K562 (cell line): ENCODE results near the gene NAA80. TPM values are rescaled to one million over a fixed set of nuclear protein-coding genes. Genes with fewer than 3 reads are reported as not detected.

Experiments
- ARID3B ChIP-seq: fragments of 250-450 bp; sonication (Bioruptor Pico); IDR thresholded peaks from 2 replicates; pipeline ENCODE4 v1.4.0; 2020; ENCODE audit warnings: borderline replicate concordance
- ATF7 ChIP-seq: fragments of 450-650 bp; IDR thresholded peaks from 2 replicates; pipeline ENCODE4 v1.7.1; 2014; ENCODE audit warnings: mild to moderate bottlenecking, moderate library complexity
- CBFA2T3 ChIP-seq: fragments of 450-650 bp; IDR thresholded peaks from 2 replicates; pipeline ENCODE4 v1.6.1; 2017
- CHD1 ChIP-seq: fragments of 200-600 bp; sonication (generic); IDR thresholded peaks from one replicate; pipeline ENCODE4 v1.6.1; 2012; ENCODE audit warnings: mild to moderate bottlenecking, moderate library complexity, low read length, inconsistent platforms
- CREBBP ChIP-seq: IDR thresholded peaks from one replicate; pipeline ENCODE4 v1.6.1; 2012; ENCODE audit warnings: low read depth, mild to moderate bottlenecking, control low read depth, inconsistent platforms, low read length
- E2F8 ChIP-seq: fragments of 450-650 bp; IDR thresholded peaks from 2 replicates; pipeline ENCODE4 v1.7.1; 2018; ENCODE audit warnings: mild to moderate bottlenecking, low read depth; ENCODE audit not compliant: partially characterized antibody
- HNRNPH1 ChIP-seq: fragments of 200-400 bp; formaldehyde crosslinking; optimal IDR thresholded peaks from 2 replicates; pipeline ENCODE3; 2017; ENCODE audit warnings: low read depth, mild to moderate bottlenecking, low read length, moderate library complexity
- HOXB6 ChIP-seq: fragments of 250-450 bp; sonication (Bioruptor Pico); IDR thresholded peaks from 2 replicates; pipeline ENCODE4 v1.5.1; 2022; ENCODE audit warnings: mild to moderate bottlenecking, borderline replicate concordance
- IRF2 ChIP-seq: sonication (generic); formaldehyde crosslinking; IDR thresholded peaks from 2 replicates; pipeline ENCODE4 v1.8.1; 2022; ENCODE audit warnings: mild to moderate bottlenecking, missing genetic modification reagents
- MCM3 ChIP-seq: fragments of 450-650 bp; IDR thresholded peaks from 2 replicates; pipeline ENCODE4 v1.6.1; 2016
- MCM7 ChIP-seq, 2 experiments: fragments of 450-650 bp; IDR thresholded peaks; 2 replicates each; pipeline ENCODE4 v1.6.1; 2016 to 2018
- NCOA1 ChIP-seq: fragments of 450-650 bp; IDR thresholded peaks from 2 replicates; pipeline ENCODE4 v1.6.1; 2016; ENCODE audit warnings: low read depth
- POLR2H ChIP-seq: IDR thresholded peaks from 2 replicates; pipeline ENCODE4 v1.6.1; 2016; ENCODE audit warnings: missing genetic modification characterization, low read depth, mild to moderate bottlenecking, control low read depth, missing compliant biosample characterization, moderate library complexity
- PRDM10 ChIP-seq: fragments of 450-650 bp; IDR thresholded peaks from 2 replicates; pipeline ENCODE4 v1.6.1; 2018; ENCODE audit not compliant: partially characterized antibody
- RBM22 ChIP-seq: fragments of 200-400 bp; formaldehyde crosslinking; IDR thresholded peaks from 2 replicates; pipeline ENCODE4 v1.6.1; 2018; ENCODE audit warnings: low read length, low read depth; ENCODE audit not compliant: poor library complexity, severe bottlenecking
- SRSF9 ChIP-seq: fragments of 200-400 bp; formaldehyde crosslinking; IDR thresholded peaks from 2 replicates; pipeline ENCODE4 v1.6.1; 2017; ENCODE audit warnings: low read depth, low read length, borderline replicate concordance
- ZBTB5 ChIP-seq: fragments of 450-650 bp; IDR thresholded peaks from 2 replicates; pipeline ENCODE4 v1.6.1; 2017; ENCODE audit warnings: antibody characterized with exemption
- ZBTB8A ChIP-seq: fragments of 450-650 bp; IDR thresholded peaks from 2 replicates; pipeline ENCODE4 v1.6.1; 2018; ENCODE audit warnings: mild to moderate bottlenecking, moderate library complexity; ENCODE audit not compliant: partially characterized antibody
- ZNF143 ChIP-seq: sonication (generic); formaldehyde crosslinking; IDR thresholded peaks from 2 replicates; pipeline ENCODE4 v1.9.0; 2022; ENCODE audit warnings: mild to moderate bottlenecking, missing genetic modification reagents
- ZNF778 ChIP-seq: fragments of 450-650 bp; formaldehyde crosslinking; IDR thresholded peaks from 2 replicates; pipeline ENCODE4 v1.4.0; 2020; ENCODE audit warnings: mild to moderate bottlenecking, moderate library complexity
- polyA plus RNA-seq, 8 experiments: library from polyadenylated mRNA; depleted of rRNA in 4 of 8; stranded (reverse) in 5 of 8; unstranded in 3 of 8; fragments of >200 nt; fragmentation: Nextera tagmentation in 2 of 8; fragmentation: Illumina TruSeq in 1 of 8; extraction: Ambion mirVana in 2 of 8; extraction: Trizol in 1 of 8; gene quantifications; 2 replicates each; pipeline versions ENCODE4 v1.2.1 to v1.2.3, GENCODE V29; 2011 to 2014; ENCODE audit warnings: inconsistent platforms in 1 of 8, missing spikeins in 1 of 8
- total RNA-seq, 7 experiments: library from RNA; depleted of rRNA in 6 of 7; stranded (reverse); fragments of >200 nt in 6 of 7; fragmentation: Illumina TruSeq in 2 of 7; extraction: Trizol in 2 of 7; gene quantifications; 2 replicates each; pipeline versions ENCODE4 v1.2.1 to v1.2.3, GENCODE V29; 2011 to 2021; ENCODE audit warnings: low replicate concordance in 1 of 7

Gene NAA80
- total and polyA plus RNA-seq, 9 of the 15 experiments (the other 6 are each of a cell fraction or from before 2014, with no cell fraction given), result 0.82 to 24.0 (median 8.6) TPM

GRCh38 chr3:50337175-50337861 is 38.1 kb upstream of the NAA80 start (continued):
- no peak for TF ChIP-seq NCOA1
- TF ChIP-seq CHD1, result no peak
- TF ChIP-seq ZBTB8A, result no peak
- TF ChIP-seq HOXB6 (CRISPR knock-in tag), result no peak
- no peak for TF ChIP-seq IRF2
- no peak for TF ChIP-seq ZNF143
- no peak for TF ChIP-seq RBM22
- TF ChIP-seq ZBTB5, result 0 out of 2 replicates have a peak, but pooled peaks have one; percentile 16
- TF ChIP-seq CBFA2T3, result no peak
- TF ChIP-seq CREBBP, result no peak
- peak; percentile 22 for TF ChIP-seq E2F8
- no peak for TF ChIP-seq MCM3
- no peak for TF ChIP-seq POLR2H (tag)
- no peak for TF ChIP-seq HNRNPH1
- TF ChIP-seq ARID3B (CRISPR knock-in tag), result no peak
- peak; percentile 99 for TF ChIP-seq ATF7
- no peak for TF ChIP-seq SRSF9
- no peak for TF ChIP-seq PRDM10
- TF ChIP-seq ZNF778 (CRISPR knock-in tag), result no peak
- TF ChIP-seq MCM7 (IDR thresholded peaks at IDR 0.05), result no peak
